GM19438 (cell line): ENCODE measurements around the gene CDK5.
"Not testable (repeated sequence)": the region's sequence is repeated elsewhere in the genome, so short reads cannot be mapped to it uniquely, and the experiment has no call there.

Experiments used
- ATAC-seq: cut with Tn5 transposase; IDR thresholded peaks from one replicate; pipeline ENCODE4 v1.9.1; 2021; ENCODE audit warnings: low read depth; ENCODE audit not compliant: unreplicated experiment

Gene CDK5

DNA sequence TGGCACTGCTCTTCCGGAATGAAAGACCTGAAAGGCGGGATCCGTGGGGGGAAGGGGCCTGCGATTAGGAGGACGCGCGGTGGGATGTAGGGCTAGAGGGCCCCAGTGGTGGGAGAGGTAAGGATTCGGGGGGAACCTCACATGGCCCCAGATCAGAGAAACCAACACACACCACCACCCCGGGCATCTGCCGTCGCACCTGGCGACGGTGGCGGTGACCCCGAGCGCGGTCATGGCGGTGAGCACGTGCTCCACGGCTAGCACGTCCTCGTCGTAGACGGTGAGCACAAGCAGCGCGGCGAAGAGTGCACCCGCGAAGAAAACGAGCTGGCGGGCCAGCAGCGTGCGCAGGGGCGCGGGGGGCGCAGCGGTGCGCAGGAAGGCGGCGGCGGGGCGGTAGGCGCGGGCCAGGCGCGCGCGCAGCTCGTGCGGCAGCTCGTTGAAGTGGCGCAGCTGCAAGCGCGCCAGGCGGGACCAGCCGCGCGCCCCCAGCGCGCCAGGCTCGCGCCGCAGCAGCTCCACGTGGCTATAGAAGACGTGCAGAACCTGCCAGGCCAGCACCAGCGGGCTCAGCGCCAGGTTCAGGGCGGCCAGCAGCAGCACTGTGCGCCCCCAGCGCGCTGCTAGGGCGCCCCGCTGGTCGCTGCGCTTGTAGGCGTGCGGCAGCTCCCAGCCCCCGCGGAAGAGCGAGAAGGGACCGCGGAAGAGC is 39.1 kb downstream of the CDK5 start:
- peak; percentile 10 for ATAC-seq

DNA sequence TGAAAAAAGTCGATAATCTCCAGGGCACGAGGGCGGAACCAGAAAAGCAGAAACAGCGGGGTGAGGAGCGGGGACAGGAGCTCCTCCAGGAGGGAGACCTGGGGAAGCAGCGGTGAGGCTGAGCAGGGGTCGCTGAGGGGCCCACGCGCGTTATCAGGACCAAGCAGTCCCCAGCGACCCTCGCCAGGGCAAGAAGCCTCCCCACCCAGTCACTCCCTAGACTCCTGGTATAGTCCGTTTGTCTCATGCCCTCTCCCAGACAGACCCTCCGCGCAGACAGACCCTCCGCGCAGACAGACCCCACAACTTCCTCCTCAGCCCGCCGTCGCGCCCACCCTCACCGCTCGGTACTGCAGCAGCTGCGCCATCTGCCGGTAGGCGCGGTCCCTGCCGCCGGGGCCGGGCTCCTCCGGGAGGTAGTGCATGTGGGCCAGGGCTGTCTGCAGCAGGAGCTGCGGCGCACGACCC is 39.7 kb downstream of the CDK5 start:
- ATAC-seq, result peak; percentile 54

DNA sequence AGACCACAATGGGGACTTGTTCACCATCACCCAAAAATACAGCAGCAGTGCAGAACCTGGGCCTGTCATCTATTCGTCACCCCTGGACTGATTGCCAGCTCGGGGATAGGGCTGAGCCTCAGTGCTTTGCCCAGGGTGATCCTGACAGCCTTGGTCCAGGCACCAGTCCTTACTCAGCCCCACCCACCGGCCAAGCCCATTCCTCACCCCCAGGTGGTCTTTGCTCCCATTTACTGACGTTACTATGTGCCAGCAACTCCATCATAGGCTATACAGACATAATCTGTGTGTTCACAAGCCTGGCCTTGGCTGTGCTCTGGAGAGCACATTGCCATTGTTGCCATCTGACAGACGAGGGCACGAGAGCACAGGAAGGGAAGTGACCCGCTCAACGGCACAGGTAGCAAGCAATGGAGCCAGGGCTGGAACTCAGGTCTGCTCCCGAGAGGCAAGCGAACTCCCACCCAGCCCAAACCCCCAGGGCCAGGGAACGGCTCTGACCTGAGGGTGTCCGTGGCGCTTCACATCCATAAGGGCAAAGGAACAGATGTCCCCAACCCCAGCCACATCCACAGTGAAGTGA is 40.2 kb downstream of the CDK5 start:
- ATAC-seq, result no peak

DNA sequence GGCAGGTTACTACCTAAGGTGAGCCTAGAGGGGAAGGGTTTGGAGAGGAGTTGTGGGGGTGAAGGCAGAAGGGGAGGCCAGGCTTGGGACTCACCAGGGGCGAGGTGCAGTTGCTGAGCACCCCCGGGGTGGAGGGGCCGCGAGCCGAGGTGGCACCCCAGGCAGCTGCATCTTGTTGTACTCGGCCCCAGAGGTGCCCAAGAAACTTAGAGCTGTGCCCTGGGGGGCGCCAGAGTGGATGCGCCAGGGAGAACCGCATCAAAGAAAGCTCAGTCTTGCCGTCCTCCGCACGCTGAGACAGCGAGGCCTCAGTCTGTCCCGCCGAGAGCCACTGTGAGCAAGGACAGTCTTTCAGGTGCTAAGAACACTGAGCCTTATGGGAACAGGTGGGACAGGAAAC is 40.8 kb downstream of the CDK5 start:
- ATAC-seq, result no peak

DNA sequence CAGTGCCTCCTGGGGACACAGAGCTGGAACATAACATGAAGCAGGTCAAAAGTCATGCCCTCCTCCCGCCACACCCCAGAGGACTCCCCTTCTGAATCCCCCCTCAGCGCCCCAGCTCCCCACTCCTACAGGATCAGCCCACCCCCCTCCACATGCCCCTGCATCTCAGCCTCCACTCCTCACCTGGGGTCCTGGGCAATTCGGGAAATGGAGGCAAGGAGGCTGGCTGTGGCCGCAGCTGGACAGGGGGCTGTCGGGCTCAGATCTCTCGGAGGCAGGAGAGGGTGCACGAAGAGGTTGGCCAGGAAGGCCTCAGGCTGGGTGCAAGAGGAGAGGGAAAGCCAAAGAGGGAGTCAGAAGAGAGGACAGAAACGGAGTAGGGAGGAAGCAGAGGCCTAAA is 41.2 kb downstream of the CDK5 start:
- ATAC-seq, result no peak

DNA sequence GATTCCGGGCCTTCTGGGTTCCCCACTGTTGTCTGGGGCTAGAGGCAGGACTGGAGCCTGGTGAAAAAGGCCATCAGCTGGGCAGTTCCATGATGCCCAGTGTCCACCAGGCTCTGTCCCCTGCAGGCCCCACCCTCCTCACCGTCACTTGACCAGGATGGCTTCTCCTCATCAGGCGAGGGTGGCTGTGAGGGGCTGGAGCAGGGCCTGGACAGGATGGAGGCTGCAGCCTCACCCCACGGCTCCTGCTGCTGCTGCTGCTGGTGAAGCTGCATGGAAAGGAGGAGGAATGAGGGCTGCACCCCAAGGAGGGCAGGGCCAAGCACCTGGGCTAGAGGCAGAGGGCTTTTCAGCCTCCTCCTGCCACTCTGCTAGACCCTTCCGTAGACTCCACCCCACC is 41.7 kb downstream of the CDK5 start:
- no peak for ATAC-seq

DNA sequence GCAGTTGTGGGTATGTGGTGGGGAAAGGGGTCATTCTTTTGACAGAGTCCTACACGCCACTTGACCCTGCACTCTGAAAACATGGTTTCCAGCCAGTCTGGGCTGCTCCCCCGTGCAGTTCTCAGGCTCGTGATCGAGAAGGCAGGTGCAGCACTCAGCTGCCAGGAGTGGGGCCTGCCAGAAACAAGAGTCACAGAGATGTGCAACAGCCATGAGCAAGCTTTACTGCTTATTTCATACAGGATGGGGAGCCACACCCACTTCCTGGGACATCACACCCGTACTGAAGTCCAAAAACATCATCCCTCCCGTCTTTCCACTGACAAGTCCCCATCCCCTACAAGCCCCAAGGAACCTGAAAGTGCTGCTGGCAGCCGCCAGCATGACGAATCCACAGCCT is 42.7 kb downstream of the CDK5 start:
- no peak for ATAC-seq

DNA sequence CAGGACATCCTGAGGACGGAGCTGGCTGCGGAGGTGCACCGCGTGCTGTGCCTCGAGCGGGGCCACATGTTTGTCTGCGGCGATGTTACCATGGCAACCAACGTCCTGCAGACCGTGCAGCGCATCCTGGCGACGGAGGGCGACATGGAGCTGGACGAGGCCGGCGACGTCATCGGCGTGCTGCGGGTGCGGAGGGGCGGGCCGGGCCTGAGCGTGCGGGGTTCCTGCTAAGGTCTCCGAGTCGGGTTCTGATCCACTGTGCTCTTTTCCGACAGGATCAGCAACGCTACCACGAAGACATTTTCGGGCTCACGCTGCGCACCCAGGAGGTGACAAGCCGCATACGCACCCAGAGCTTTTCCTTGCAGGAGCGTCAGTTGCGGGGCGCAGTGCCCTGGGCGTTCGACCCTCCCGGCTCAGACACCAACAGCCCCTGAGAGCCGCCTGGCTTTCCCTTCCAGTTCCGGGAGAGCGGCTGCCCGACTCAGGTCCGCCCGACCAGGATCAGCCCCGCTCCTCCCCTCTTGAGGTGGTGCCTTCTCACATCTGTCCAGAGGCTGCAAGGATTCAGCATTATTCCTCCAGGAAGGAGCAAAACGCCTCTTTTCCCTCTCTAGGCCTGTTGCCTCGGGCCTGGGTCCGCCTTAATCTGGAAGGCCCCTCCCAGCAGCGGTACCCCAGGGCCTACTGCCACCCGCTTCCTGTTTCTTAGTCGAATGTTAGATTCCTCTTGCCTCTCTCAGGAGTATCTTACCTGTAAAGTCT is 43.8 kb downstream of the CDK5 start:
- ATAC-seq, result no peak

DNA sequence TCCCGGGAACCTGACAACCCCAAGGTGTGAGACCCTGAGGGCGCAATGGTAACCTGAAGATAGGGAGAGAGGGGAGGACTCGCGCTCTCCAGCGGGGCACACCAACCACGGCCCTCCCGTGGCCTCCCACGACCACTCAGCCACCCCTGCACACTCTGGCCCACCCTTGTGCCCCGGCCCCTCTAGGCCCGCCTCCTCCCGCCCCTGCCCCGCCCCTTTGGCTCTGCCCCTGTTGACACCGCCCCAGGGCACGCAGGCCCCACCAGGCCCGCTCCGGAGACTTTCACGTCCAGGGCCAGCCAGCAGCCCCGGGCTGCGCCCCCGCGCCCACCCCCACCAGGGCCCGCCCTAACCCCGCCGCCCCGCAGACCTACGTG is 44.4 kb downstream of the CDK5 start:
- no peak for ATAC-seq

DNA sequence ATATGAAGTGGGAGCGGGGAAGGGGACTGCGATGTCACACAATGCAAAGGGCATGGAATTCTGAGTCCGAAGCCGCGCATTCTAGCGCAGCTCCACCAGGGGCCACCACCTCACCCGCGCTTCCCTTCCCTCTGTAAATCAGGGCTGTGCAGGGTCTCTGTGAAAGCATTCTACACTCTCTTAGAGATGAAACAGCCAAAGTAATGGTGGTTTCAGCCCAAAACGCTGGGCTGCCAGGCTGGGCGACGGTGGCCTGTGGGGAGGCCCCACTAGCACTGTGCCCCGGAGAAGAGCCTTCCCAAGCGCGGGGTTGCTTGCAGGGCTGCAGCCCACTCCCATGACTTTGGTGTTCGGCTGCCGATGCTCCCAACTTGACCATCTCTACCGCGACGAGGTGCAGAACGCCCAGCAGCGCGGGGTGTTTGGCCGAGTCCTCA is 44.8 kb downstream of the CDK5 start:
- ATAC-seq, result no peak

DNA sequence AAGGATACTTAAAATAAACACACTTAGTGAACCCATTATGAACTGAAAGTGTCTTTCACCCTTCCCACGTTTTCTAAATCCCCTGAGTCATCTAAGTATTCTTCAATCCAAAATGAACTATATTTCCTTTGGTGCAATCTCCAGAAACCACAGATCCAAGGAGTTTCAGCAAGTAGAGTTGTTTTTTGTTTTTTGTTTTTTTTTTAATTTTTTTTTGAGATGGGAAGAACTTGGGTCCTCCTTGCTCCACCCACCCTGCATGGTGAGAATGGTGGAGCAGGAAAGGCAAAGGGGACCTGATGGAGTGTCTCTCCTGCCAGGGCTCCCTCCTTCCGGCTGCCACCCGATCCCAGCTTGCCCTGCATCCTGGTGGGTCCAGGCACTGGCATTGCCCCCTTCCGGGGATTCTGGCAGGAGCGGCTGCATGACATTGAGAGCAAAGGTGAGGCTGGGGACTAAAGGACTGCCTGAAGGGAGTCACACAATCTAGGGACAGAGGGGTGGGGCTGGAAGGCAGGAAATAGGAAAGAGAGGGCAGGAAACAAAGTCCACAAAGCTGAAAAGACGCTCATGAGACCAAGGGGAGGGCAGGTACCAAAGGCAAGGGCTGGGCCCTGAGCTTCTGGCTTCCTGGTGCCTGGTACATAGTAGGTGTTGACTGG is 45.5 kb downstream of the CDK5 start:
- ATAC-seq, result no peak

DNA sequence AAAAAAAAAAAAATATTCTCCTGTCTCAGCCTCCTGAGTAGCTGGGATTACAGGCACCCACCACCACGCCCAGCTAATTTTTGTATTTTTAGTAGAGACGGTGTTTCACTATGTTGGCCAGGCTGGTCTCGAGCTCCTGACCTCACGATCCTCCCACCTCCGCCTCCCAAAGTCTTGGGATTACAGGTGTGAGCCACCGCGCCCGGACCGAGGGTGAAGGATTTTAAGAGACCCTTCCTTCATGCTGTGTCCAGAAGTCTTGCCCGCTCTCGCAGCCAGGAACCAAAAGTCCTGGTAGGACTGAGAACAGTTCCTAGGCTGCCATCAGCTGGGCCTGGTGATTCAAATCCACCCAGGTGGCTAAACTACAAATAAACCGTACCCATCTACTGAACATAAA is 46.1 kb downstream of the CDK5 start:
- ATAC-seq, result not testable (repeated sequence)

DNA sequence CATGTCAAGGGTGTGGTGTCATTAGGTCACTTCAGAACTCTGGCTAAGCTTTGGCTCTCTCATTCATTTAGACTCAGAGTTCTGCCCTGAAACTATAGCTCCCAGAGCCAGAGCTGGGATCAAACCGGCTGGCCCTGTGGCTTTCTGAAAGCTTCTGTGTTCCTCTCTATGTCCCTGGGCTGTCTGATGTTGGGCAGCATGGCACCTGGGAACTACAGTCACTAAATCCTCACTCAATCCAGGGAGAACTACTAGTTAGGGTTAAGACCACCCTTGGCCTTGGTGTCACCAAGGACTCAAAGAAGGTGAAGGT is 46.6 kb downstream of the CDK5 start:
- no peak for ATAC-seq

DNA sequence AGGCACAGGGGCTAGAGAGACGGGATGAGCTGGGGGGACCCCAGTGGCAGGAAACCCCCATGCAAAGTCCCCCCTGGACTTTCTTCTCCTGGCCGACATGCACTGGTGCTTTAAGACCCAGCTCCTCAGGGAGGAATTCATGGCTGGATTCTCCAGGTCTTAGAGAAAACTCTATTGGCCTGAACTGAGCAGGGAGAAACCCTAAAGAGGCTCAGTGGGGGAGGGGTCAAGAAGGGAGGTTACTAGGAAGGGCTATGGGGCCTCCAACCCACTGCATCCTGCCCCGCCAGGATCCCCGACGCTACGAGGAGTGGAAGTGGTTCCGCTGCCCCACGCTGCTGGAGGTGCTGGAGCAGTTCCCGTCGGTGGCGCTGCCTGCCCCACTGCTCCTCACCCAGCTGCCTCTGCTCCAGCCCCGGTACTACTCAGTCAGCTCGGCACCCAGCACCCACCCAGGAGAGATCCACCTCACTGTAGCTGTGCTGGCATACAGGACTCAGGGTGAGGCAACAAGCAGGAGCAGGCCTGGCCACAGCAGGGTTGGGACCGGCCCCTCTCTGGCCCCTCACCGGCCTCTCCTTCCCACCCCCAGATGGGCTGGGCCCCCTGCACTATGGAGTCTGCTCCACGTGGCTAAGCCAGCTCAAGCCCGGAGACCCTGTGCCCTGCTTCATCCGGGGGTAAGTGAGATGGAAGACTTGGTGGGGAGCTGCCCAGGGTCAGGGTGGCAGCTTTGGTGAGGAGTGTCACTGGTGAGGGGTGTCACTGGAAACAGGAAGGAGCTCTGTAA is 47.2 kb downstream of the CDK5 start:
- no peak for ATAC-seq

DNA sequence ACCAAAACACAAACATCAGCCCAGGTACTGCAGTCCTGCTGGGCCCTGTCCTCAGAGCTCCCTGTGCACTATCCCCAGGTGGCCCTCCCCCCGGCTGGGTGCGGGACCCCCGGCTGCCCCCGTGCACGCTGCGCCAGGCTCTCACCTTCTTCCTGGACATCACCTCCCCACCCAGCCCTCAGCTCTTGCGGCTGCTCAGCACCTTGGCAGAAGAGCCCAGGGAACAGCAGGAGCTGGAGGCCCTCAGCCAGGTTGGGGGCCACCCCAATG is 47.7 kb downstream of the CDK5 start:
- no peak for ATAC-seq

DNA sequence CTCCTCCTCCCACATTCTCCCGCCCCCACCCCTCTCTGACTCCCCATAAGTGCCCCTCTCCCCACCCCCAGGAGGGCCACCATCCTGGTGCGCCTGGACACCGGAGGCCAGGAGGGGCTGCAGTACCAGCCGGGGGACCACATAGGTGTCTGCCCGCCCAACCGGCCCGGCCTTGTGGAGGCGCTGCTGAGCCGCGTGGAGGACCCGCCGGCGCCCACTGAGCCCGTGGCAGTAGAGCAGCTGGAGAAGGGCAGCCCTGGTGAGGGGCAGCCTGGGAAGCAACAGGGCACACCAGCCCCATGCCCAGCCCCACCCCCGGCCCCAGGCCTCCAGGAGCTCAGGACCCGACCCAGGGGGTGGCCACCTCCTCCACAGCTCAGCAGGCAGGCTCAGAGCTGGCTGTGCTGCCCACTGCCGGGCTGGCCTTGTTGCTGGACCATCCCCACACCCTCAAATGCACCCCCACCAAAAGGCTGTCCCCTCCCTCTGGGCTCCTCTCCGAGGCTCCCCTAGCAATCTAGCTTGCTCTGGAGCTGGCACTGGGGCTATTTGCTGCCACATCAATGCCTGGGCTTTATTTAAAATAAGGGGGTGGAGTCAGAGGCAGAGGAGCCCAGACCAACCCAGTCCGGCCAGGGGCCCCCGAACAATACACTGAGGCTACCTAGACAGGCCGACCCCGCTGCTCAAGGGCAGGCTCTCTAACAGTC is 48.2 kb downstream of the CDK5 start:
- no peak for ATAC-seq

DNA sequence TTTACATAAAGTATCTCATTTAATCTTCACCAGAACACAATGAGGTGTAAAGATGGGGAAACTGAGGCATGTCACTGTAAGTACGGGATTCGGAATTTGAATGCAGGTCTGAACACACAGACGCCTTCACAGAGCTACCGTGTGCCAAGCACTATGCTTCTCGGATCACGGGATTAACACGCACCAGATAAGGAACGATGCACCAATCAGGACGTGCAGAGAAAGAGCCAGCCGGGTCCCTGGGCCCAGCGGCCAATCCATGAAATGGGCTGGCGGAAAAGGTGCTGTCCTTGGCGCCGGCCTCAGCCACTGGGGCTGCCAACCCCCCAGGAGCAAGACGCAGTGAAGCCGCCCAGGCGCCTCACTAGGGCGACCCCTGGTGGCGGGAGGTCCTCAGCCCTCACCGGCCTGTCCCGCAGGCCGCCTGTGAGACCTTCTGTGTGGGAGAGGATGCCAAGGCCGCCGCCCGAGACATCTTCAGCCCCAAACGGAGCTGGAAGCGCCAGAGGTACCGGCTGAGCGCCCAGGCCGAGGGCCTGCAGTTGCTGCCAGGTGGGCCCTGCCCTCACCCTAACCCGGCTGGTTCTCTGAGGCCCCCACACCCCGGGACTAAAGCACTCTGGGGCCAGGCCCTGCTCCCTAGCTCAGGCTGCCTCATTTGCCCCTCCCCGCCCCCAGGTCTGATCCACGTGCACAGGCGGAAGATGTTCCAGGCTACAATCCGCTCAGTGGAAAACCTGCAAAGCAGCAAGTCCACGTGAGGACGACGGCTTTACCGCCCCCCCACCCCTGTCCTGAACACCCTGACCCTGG is 49.0 kb downstream of the CDK5 start:
- ATAC-seq, result peak; percentile 91

DNA sequence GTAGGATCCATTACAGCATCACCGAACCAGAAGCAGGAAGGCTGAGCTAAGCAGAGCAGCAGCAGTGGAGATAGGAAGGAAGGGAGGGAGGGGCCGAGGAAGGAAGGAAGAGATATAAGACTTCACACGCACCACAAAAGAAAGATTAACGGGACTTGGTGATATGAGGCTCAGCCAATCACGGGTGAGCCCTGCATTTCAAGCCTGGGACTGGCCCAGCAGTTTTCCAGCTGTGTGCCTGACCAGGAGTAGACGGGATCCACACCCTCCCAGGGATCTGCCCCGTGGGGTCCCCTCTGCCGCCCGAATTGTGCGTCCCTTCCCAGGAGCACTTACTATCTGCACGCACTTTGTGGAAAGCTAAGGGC is 49.6 kb downstream of the CDK5 start:
- ATAC-seq, result no peak

DNA sequence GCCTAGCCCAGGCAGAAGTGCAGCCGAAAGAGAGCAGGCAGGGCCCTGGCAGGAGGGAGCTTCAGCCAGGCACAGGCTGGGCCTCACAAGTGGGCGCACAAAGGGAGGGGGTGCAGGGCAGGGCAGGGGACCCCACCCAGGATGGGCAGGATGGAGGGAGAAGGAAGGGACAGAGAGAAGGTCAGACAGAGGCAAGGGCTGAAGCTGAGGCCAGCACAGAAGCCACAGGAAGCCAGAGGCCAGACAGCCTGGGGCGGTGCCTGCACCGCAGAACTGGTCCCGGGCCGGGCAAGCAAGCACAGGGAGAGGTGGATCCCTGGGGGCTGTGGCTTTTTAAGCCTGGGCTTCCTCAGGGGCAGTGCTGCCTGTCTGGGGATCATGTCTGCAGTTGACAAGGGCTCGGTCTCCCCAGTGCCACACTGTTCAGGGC is 50.2 kb downstream of the CDK5 start:
- ATAC-seq, result no peak
